Stimulated activated CD4-positive, alpha-beta T cell treated with anti-CD3 and anti-CD28 coated beads, TNF-alpha, amount 100 ng/mL, for 1 hour (primary cell): ENCODE results near the gene CROCC2.

ENCODE experiments used
- DNase-seq, 3 donors: peaks; one replicate each; pipeline ENCODE4 v3.0.0-alpha.2; 2020; ENCODE audit warnings: low read depth in 3 of 3, low spot score in 1 of 3

The CROCC2 gene

DNA sequence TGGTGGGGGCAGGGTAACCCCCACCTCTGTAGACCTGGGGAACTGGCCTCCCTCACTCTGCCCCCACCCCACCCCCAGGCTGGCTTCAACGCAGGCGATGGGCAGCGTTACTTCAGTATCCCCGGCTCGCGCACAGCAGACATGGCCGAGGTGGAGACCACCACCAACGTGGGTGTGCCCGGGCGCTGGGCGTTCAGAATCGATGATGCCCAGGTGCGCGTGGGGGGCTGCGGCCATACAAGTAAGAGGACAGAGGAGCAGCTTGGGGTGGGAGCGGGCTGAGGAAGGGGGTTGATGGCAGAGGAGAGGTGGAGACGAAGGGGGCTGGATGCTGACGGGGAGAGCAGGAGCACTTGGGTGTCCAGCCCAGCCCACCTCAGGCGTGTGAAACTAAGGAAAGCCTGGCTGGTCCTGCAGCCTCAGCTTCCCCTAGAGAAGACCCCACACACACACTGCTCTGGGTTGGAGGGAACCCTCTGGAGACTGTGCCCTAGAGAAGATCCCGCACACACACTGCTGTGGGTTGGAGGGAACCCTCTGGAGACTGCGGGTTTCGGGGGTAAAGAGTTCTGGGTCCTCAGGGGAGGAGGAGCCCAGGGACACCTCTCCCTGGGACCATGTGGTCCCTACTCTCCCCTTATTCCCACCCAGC lies 128.5 kb downstream of the CROCC2 start:
- no peak for DNase-seq

DNA sequence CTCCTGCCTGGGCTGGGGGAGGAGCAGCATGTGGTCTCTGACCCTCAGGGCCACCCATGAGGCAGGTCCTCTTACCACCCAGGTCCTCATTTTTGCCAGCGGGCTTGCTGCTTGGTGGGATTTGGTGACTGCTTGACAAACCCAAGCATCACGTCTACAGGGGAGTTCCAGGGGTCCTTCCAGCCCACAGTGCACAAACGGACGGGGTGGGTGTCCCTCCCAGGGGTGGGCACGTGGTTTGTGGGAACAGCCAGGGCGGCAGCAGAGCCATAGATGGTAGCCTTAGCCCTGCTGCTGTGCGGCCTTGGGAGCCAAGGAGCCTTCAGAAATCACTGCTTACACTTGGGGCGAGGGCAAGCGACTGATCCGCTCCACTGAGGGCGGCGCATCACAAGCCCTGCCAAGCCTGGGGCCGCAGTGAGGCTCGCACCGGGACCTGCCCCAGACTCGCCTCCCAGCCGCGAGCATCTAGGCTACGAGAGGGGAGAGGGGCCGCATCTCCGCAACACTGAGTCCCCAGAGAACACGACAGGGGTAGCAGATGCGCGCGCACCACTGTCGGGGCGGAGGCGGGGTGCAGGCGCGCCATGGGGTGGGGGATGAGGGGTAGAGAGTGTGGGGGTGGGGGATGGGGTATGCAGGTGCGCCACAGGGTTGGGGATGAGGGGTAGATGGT lies 129.1 kb downstream of the CROCC2 start:
- DNase-seq, result peak in 1 of 3 donors; percentile 24

DNA sequence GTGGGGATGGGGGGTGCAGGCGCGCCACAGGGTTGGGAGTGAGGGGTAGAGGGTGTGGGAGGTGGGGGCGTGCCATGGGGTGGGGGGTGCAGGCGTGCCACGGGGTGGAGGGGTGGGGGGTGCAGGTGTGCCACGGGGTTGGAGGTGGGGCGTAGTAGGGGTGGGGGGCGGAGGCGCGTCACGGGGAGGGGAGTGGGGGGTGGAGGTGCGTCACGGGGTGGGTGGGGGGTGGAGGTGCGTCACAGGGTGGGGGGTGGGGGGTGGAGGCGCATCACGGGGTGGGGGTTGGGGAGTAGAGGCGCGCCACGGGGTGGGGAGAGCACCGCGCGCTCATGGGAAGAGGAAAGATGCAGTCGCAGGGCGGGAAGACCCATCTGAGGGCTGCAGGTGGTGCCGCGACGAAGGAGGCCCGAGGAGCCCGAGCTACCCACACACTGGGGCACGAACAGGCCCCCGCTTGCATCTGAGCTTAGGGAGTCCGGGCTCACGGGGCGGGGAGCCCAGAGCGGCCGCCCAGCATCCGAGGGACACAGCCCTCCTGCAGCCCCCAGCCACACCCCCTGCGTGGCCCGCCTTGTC lies 129.8 kb downstream of the CROCC2 start:
- peak in 1 of 3 donors; percentile 18 for DNase-seq

DNA sequence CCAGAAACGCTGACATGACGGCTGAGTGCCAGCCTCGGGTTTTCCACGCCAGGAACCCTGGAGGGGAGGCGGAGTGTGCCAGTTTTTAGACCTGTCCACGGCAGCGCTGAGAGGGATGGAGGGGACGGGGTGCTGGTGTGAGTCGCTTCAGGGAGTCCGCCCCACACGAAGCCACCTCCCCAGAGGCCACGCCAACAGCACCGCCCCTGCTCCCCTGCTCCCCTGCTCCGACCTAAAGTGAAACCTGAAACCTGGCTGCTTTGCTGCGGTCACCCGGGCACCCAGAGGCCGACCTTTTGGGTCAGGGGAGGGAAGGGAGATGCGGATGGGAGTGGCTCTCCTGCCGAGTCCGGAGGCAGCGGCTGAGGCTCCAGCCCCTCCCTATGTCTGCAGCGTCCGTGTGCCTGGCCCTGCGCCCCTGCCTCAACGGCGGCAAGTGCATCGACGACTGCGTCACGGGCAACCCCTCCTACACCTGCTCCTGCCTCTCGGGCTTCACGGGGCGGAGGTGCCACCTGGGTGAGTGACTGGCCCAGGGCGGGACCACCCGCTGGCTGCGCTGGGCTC lies 130.3 kb downstream of the CROCC2 start:
- peak in 1 of 3 donors; percentile 38 for DNase-seq

DNA sequence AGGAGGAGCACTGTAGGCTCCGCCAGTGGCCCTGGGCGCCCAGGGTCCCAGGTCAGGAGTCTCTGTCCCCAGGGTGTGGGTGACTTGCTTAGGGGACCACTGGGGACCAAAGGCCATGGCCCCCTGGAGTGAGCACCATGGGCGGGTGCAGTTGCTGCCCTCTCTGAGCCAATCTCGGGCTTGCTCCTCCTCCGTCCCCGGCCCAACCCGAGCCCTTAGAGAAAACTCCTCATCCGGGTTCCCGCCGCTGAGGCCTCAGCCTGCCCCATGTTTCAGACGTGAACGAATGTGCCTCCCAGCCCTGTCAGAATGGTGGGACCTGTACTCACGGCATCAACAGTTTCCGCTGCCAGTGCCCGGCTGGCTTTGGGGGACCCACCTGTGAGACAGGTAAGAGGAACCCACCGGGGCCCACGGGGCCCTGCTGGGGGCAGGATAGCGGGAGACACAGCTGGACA lies 130.9 kb downstream of the CROCC2 start:
- no peak for DNase-seq

DNA sequence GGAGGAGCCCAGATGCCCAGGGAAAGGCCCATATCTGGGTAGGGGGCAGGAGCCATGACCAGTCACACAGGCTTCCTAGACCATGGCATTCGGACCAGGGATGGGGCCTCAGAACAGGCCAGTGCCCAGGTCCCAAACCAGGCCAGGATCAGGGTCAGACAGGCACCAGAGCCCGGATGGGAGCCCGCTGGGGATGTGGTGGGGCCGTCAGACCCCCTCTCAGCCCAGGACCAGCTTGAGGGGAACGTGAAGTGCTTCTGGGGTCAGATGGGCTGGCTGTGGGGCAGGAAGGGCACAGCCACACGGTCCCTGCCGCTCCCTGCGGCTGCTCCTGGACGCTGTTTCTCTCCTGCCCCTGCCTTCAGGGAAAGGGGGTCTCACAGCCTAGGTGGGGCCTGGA lies 131.4 kb downstream of the CROCC2 start:
- no peak for DNase-seq

DNA sequence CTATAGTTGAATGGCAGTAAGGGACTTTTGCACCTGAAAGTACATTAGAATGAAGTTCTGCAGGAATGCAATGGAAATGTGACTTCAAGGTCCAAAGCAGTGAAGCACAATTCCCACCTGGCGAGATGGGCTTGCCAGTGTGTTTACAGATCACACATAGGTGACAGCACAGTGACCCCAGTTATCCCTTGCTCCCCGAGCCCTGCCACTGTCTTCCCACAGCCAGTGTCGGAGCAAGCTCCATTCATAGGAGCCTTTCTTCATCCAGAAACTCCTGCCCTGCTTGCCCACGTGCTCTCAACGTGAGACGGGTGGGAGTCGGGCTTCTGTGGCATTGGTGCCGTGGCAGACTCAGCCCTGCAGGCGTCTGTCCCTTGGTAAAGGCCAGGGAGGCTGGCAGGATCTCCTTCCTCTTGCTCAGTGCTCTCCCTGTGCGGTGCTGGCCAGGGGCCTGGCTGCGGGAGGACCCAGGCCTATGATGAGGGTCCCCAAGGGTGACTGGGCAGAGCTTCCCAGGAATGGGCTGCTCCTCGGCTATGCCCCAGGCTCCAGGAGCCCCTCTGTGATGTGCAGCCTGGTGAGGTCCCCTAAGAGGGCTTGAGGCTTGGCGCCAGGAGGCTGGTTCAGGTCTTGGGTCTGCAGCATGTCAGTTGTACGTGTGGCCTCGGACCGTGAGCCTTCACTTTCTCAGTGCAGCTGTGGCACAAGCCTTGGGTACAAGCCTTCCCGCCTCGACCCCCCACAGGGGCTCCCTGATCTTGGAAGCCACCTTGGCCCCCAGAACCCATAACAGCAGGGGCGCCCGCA lies 132.4 kb downstream of the CROCC2 start:
- DNase-seq, result no peak

DNA sequence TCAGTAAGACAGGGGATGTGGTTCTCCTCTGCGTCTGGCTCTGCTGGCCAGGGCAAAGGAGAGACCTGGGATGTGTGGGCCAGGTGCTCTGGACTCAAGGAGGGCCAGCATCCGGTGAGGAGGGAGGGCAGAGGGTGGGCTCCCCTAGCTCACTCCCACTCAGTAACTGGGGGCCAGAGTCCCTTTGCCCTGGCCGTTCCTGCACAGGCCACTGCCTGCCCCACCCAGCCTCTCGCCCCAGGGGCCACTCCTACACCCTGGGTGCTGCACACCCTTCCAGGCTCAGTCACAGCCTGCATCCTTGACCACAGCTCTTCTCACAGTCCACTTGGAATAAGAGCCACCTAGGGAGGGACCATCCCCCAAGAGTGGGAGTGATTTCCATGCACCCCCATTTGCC lies 133.3 kb downstream of the CROCC2 start:
- DNase-seq, result no peak

DNA sequence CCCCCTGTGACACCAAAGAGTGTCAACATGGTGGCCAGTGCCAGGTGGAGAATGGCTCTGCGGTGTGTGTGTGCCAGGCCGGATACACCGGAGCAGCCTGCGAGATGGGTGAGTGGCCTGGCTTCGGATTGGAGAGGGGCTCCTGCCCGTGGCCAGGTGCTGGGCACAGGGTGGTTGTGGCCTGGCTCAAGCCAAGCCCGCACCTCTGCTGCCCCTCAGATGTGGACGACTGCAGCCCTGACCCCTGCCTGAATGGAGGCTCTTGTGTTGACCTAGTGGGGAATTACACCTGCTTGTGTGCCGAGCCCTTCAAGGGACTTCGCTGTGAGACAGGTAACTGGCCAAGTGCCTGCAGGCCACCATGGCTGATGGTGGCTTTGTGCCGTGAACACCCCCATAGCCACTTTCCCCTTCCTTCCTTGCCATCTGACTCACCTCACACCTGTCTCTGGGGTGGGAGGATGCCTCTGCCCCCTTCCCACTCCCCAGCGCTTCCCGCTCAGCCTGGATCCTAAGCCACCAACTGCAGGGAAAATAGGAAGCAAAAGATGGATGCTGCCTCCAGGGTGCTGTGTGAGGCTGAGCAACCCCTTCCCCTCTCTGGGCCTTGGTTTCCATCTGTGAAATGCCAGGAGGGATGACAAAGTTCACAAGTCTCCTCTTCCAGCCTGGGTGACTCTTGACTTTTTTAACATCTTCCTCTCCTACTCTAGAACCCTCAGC lies 134.1 kb downstream of the CROCC2 start:
- DNase-seq, result no peak

DNA sequence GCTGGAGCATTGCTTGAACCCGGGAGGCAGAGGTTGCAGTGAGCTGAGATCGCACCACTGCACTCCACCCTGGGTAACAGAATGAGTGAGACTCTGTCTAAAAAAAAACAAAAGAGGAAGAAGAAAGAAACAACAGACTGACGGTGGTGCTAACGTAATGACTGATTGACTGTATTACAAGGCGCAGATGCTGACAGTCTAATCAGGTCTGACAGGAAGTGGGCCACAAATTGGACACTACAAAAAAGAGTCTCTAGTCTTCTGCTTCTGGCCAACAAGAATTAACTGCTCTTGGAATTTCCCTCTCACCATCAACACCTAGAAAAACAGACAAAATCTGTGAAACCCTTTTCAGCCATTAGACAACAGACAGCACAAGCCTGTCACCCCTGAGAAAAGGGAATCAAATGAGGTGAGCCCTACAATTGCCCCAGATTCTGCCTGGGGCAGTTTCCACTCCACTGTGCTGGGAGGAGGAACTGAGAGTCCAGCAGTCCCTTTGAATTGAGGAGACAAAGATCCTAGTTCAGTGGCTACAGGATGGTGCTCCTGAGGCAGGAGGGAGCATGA lies 135.5 kb downstream of the CROCC2 start:
- DNase-seq, result no peak
